H1 (cell line): Measurements from ENCODE around the gene CYP2S1. TPM values are rescaled to one million over a fixed set of nuclear protein-coding genes. Genes with fewer than 3 reads are reported as not detected.

Source experiments
- CTCF ChIA-PET: fragments of 300-600 bp; sonication (Branson Sonifier 250); formaldehyde crosslinking; loops from one replicate; lab custom pipeline; 2021; ENCODE audit not compliant: partially characterized antibody; lab: Charles Lee
- POLR2A ChIA-PET: fragments of 300-600 bp; sonication (Branson Sonifier 250); formaldehyde crosslinking; loops from one replicate; lab custom pipeline; 2021; ENCODE audit warnings: inconsistent platforms; ENCODE audit not compliant: partially characterized antibody; lab: Charles Lee
- DNase-seq, 2 experiments: peaks; one replicate each; pipeline versions ENCODE4 v3.0.0 to v3.0.0-alpha.2; 2010 to 2022; ENCODE audit warnings: low spot score in 2 of 2, low read depth in 1 of 2, mixed read lengths in 1 of 2
- FAIRE-seq: peaks from 2 replicates; lab custom pipeline; 2011; peaks lifted over from hg19 to GRCh38; lab: Jason Lieb, UNC
- H2AFZ ChIP-seq: 2 replicates; pipeline ENCODE4 v1.8.1; 2012; ENCODE audit warnings: low read length, inconsistent platforms
- H2AK5ac ChIP-seq: 2 replicates; pipeline ENCODE4 v1.6.1; 2013; ENCODE audit warnings: low read depth, low read length
- H2BK120ac ChIP-seq: replicated peaks from 2 replicates; pipeline ENCODE3; 2013; ENCODE audit warnings: low read depth, low read length, inconsistent platforms
- H2BK12ac ChIP-seq: 2 replicates; pipeline ENCODE4 v1.6.1; 2013; ENCODE audit warnings: low read depth, low read length
- H2BK15ac ChIP-seq: 2 replicates; pipeline ENCODE4 v1.6.1; 2013; ENCODE audit warnings: low read length
- H2BK20ac ChIP-seq: 2 replicates; pipeline ENCODE4 v1.6.1; 2013; ENCODE audit warnings: low read length
- H2BK5ac ChIP-seq: 2 replicates; pipeline ENCODE4 v1.6.1; 2013; ENCODE audit warnings: low read depth, low read length
- H3K14ac ChIP-seq: 2 replicates; pipeline ENCODE4 v1.6.1; 2013; ENCODE audit warnings: inconsistent platforms; ENCODE audit not compliant: insufficient read length
- H3K18ac ChIP-seq: 2 replicates; pipeline ENCODE4 v1.6.1; 2013; ENCODE audit warnings: low read length; ENCODE audit errors: extremely low read depth
- H3K23ac ChIP-seq: 2 replicates; pipeline ENCODE4 v1.6.1; 2013; ENCODE audit warnings: inconsistent platforms; ENCODE audit not compliant: insufficient read length
- H3K23me2 ChIP-seq: 2 replicates; pipeline ENCODE4 v1.6.1; 2013; ENCODE audit warnings: low read depth, low read length
- H3K27ac ChIP-seq: 2 replicates; pipeline ENCODE4 v1.6.1; 2011; ENCODE audit warnings: low read depth, low read length, inconsistent platforms
- H3K27me3 ChIP-seq, 4 experiments: replicated peaks in 1 of 4; 1 replicate in 1 of 4; 2 replicates in 3 of 4; pipeline versions ENCODE4 v1.6.1 to v1.8.1; 2011 to 2013; ENCODE audit warnings: low read length in 3 of 4, mild to moderate bottlenecking in 3 of 4, inconsistent platforms in 2 of 4, mixed read lengths in 2 of 4, moderate library complexity in 1 of 4; ENCODE audit not compliant: control insufficient read depth in 3 of 4, insufficient read depth in 3 of 4; ENCODE audit errors: extremely low read depth in 1 of 4
- H3K36me3 ChIP-seq, 4 experiments: 2 replicates each; pipeline versions ENCODE4 v1.6.1 to v1.8.1; 2011 to 2013; ENCODE audit warnings: mild to moderate bottlenecking in 4 of 4, low read length in 3 of 4, moderate library complexity in 2 of 4, control low read depth in 1 of 4, inconsistent platforms in 1 of 4; ENCODE audit not compliant: insufficient read depth in 4 of 4, control insufficient read depth in 2 of 4
- H3K4ac ChIP-seq: replicated peaks from 2 replicates; pipeline ENCODE3; 2013; ENCODE audit warnings: low read length, low read depth, mixed read lengths, inconsistent platforms; ENCODE audit not compliant: insufficient read length
- H3K4me1 ChIP-seq, 4 experiments: replicated peaks in 1 of 4; 1 replicate in 1 of 4; 2 replicates in 3 of 4; pipeline versions ENCODE4 v1.6.1 to v1.8.1; 2011 to 2013; ENCODE audit warnings: low read length in 3 of 4, inconsistent platforms in 2 of 4, mixed read lengths in 1 of 4; ENCODE audit not compliant: insufficient read depth in 4 of 4, control insufficient read depth in 3 of 4
- H3K4me2 ChIP-seq, 2 experiments: 2 replicates each; pipeline versions ENCODE4 v1.6.1 to v1.8.1; 2011 to 2013; ENCODE audit warnings: low read depth in 2 of 2, low read length in 2 of 2, control low read depth in 1 of 2, inconsistent platforms in 1 of 2, mild to moderate bottlenecking in 1 of 2; ENCODE audit not compliant: insufficient read depth in 1 of 2
- H3K4me3 ChIP-seq, 4 experiments: fragments of 200-600, 300-600 bp in 1 of 4; sonication (generic), shearing (Covaris generic), sonication (Bioruptor Twin) in 1 of 4; 2 replicates each; pipeline versions ENCODE4 v1.5.1 to v1.8.1; 2011 to 2016; ENCODE audit warnings: low read length in 4 of 4, low read depth in 3 of 4, control low read depth in 2 of 4, inconsistent platforms in 2 of 4, mild to moderate bottlenecking in 2 of 4, mixed read lengths in 1 of 4, moderate library complexity in 1 of 4; ENCODE audit not compliant: insufficient read depth in 2 of 4; ENCODE audit errors: extremely low read depth in 1 of 4
- H3K56ac ChIP-seq: replicated peaks from 2 replicates; pipeline ENCODE3; 2013; ENCODE audit warnings: low read depth, mild to moderate bottlenecking, mixed read lengths, low read length, inconsistent platforms; ENCODE audit not compliant: insufficient read length
- H3K79me1 ChIP-seq: 2 replicates; pipeline ENCODE4 v1.6.1; 2013; ENCODE audit warnings: low read depth, low read length, control low read depth
- H3K79me2 ChIP-seq, 2 experiments: 2 replicates each; pipeline versions ENCODE4 v1.6.1 to v1.8.1; 2012 to 2013; ENCODE audit warnings: low read length in 2 of 2, mild to moderate bottlenecking in 2 of 2, inconsistent platforms in 1 of 2; ENCODE audit not compliant: insufficient read depth in 2 of 2, control insufficient read depth in 1 of 2
- H3K9ac ChIP-seq, 4 experiments: replicated peaks in 1 of 4; 1 replicate in 1 of 4; 2 replicates in 3 of 4; pipeline versions ENCODE4 v1.6.1 to v1.8.1; 2011 to 2013; ENCODE audit warnings: low read depth in 3 of 4, low read length in 3 of 4, control low read depth in 2 of 4, mild to moderate bottlenecking in 2 of 4, moderate library complexity in 2 of 4, inconsistent platforms in 1 of 4; ENCODE audit errors: extremely low read depth in 1 of 4
- H3K9me3 ChIP-seq, 2 experiments: 2 replicates each; pipeline versions ENCODE4 v1.6.1 to v1.8.1; 2012 to 2013; ENCODE audit warnings: mild to moderate bottlenecking in 2 of 2, moderate library complexity in 2 of 2, control low read depth in 1 of 2, inconsistent platforms in 1 of 2, low read depth in 1 of 2, low read length in 1 of 2, mixed read lengths in 1 of 2; ENCODE audit not compliant: insufficient read depth in 2 of 2
- H4K20me1 ChIP-seq, 2 experiments: replicated peaks in 1 of 2; 2 replicates each; pipeline versions ENCODE3 to v1.8.1; 2011 to 2013; ENCODE audit warnings: inconsistent platforms in 2 of 2, low read length in 2 of 2, mild to moderate bottlenecking in 1 of 2; ENCODE audit not compliant: insufficient read depth in 2 of 2, control insufficient read depth in 1 of 2
- H4K5ac ChIP-seq: 2 replicates; pipeline ENCODE4 v1.6.1; 2013; ENCODE audit warnings: low read length, low read depth, mixed read lengths, inconsistent platforms; ENCODE audit not compliant: insufficient read length
- H4K8ac ChIP-seq: 2 replicates; pipeline ENCODE4 v1.8.0; 2013; ENCODE audit warnings: mild to moderate bottlenecking, moderate library complexity, low read length, inconsistent platforms; ENCODE audit not compliant: insufficient read depth; ENCODE audit errors: extremely low read depth
- H4K91ac ChIP-seq: replicated peaks from 2 replicates; pipeline ENCODE3; 2013; ENCODE audit warnings: low read length, mixed read lengths, inconsistent platforms; ENCODE audit not compliant: insufficient read length
- BACH1 ChIP-seq: IDR thresholded peaks from 2 replicates; pipeline ENCODE4 v1.6.1; 2012; ENCODE audit warnings: low read length, improper control_type of control experiment
- CBX8 ChIP-seq: fragments of 300-800, 300-1000 bp; sonication (generic); IDR thresholded peaks from 2 replicates; pipeline ENCODE4 v1.7.1; 2016; ENCODE audit warnings: low read depth, low read length, borderline replicate concordance
- CHD1 ChIP-seq: IDR thresholded peaks from 2 replicates; pipeline ENCODE4 v1.6.1; 2012; ENCODE audit warnings: low read depth, low read length, improper control_type of control experiment
- CHD2 ChIP-seq: IDR thresholded peaks from 2 replicates; pipeline ENCODE4 v1.6.1; 2012; ENCODE audit warnings: low read length, improper control_type of control experiment
- CREB1 ChIP-seq: IDR thresholded peaks from 2 replicates; pipeline ENCODE4 v1.6.1; 2012; ENCODE audit warnings: inconsistent platforms
- CTBP2 ChIP-seq: IDR thresholded peaks from 2 replicates; pipeline ENCODE4 v1.7.0; 2011; ENCODE audit warnings: borderline replicate concordance, mild to moderate bottlenecking, moderate library complexity, mixed read lengths, low read length; ENCODE audit not compliant: insufficient read depth, insufficient read length
- EP300 ChIP-seq, 2 experiments: IDR thresholded peaks; 1 replicate in 1 of 2; 2 replicates in 1 of 2; pipeline ENCODE4 v1.6.1; 2011 to 2012; ENCODE audit warnings: low read depth in 2 of 2, low read length in 2 of 2, mild to moderate bottlenecking in 2 of 2, borderline replicate concordance in 1 of 2, inconsistent platforms in 1 of 2, moderate library complexity in 1 of 2
- MAFK ChIP-seq: IDR thresholded peaks from 2 replicates; pipeline ENCODE4 v1.6.1; 2012; ENCODE audit warnings: low read depth, mild to moderate bottlenecking, improper control_type of control experiment, low read length
- NANOG ChIP-seq: IDR thresholded peaks from 2 replicates; pipeline ENCODE4 v1.6.1; 2011; ENCODE audit warnings: low read length, low read depth, mild to moderate bottlenecking, inconsistent platforms; ENCODE audit not compliant: insufficient read depth, poor library complexity, severe bottlenecking
- RBBP5 ChIP-seq: IDR thresholded peaks from 2 replicates; pipeline ENCODE4 v1.7.1; 2012; ENCODE audit warnings: low read depth, mild to moderate bottlenecking, inconsistent platforms, low read length, moderate library complexity, borderline replicate concordance
- ZNF274 ChIP-seq: IDR thresholded peaks from 2 replicates; pipeline ENCODE4 v1.7.0; 2012; ENCODE audit warnings: low read length, borderline replicate concordance; ENCODE audit errors: extremely low read depth
- WGBS, 2 experiments: shearing (Covaris generic) in 1 of 2; methylation state at CpG; one replicate each; pipeline versions ENCODE4 v1.1.6 to v1.1.7; 2013 to 2015; ENCODE audit warnings: low lambda C conversion rate in 2 of 2, mixed read lengths in 2 of 2, inconsistent platforms in 1 of 2, low coverage in 1 of 2, missing lambda C conversion rate in 1 of 2; ENCODE audit not compliant: insufficient replicate concordance in 2 of 2, insufficient coverage in 1 of 2, insufficient read length in 1 of 2; ENCODE audit errors: extremely low coverage in 1 of 2, missing lambda C conversion rate in 1 of 2; 5-methylcytosine and 5-hydroxymethylcytosine counted together
- polyA plus RNA-seq, 7 experiments: library from polyadenylated mRNA; depleted of rRNA in 3 of 7; stranded (reverse) in 5 of 7; unstranded in 2 of 7; fragments of >200 nt in 5 of 7; fragments of 200-250 nt in 2 of 7; gene quantifications; 1 replicate in 5 of 7; 2 replicates in 1 of 7; 4 replicates in 1 of 7; pipeline versions ENCODE4 v1.2.1 to v1.2.3, GENCODE V29; 2011 to 2013; ENCODE audit warnings: missing spikeins in 2 of 7, mixed read lengths in 2 of 7
- total RNA-seq: library from RNA; stranded (reverse); fragmentation: NEBNext Ultra II Directional; extraction: Animal tissue kit (Norgen Biotek cat#: 25700); gene quantifications from 2 replicates; pipeline ENCODE4 v1.2.1, GENCODE V29; 2021
- TF ChIP-seq, protein P1 (sequence below): IDR thresholded peaks from 2 replicates; pipeline ENCODE4 v1.6.1; 2012; ENCODE audit warnings: low read length, inconsistent platforms

Gene CYP2S1
- total and polyA plus RNA-seq, 2 of the 8 experiments (the other 6 are each of a cell fraction or from before 2014, with no cell fraction given), result 97.9 to 245 TPM

DNA sequence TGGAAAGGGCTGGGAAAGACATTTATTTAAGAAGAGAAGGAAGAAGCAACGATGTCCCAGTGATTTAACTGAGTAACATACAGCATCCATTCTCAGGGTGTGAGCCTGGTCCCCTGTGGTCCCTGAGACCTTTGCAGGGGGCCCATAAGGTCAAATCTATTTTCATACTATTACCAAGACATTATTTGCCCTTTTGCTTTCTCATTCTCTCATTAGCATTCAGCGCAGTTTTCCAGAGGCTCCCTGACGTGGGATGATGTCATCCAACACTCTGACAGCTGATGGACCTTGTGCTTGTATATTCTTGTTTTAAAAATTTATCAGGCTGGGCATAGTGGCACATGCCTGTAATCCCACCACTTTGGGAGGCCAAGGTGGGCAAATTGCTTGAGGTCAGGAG lies 52.8 kb downstream of the CYP2S1 start:
- Histone ChIP-seq H3K14ac (no peak overlapping the region), H4K20me1 (no peaks in the 10 kb centered on the region), H3K4ac (no peak overlapping the region), H3K4me2 (no peak overlapping the region), H3K4me1 (no peaks in the 10 kb centered on the region), H3K9ac (no peak overlapping the region), H2BK12ac (no peak overlapping the region), H3K23ac (no peak overlapping the region), H3K9me3 (no peaks in the 10 kb centered on the region), H3K27ac (no peak overlapping the region)
- TF ChIP-seq CHD2, result no peak
- no peak for TF ChIP-seq RBBP5
- TF ChIP-seq CTBP2, result no peak
- no peak for TF ChIP-seq NANOG
- no peak for TF ChIP-seq MAFK
- no peak for TF ChIP-seq BACH1
- no peak for TF ChIP-seq CHD1
- TF ChIP-seq CBX8, result no peak
- no peak for TF ChIP-seq CREB1
- TF ChIP-seq ZNF274, result no peak
- TF ChIP-seq EP300 (IDR thresholded peaks at IDR 0.05; ENCODE audit: borderline replicate concordance in 1 of 2, low read depth in 2 of 2, low read length in 2 of 2), result no peak
- TF ChIP-seq, protein P1, sequence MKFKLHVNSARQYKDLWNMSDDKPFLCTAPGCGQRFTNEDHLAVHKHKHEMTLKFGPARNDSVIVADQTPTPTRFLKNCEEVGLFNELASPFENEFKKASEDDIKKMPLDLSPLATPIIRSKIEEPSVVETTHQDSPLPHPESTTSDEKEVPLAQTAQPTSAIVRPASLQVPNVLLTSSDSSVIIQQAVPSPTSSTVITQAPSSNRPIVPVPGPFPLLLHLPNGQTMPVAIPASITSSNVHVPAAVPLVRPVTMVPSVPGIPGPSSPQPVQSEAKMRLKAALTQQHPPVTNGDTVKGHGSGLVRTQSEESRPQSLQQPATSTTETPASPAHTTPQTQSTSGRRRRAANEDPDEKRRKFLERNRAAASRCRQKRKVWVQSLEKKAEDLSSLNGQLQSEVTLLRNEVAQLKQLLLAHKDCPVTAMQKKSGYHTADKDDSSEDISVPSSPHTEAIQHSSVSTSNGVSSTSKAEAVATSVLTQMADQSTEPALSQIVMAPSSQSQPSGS, result no peak
- TF ChIP-seq, all 59 proteins: peak for 0
- no peak overlapping the region for H4K91ac ChIP-seq
- no peak overlapping the region for H2BK120ac ChIP-seq
- CTCF ChIA-PET, result no interaction called here
- no peak overlapping the region for H3K56ac ChIP-seq
- peaks cover under 1% of the 10 kb centered on the region; the same call in 1 of the 2 replicates for H3K23me2 ChIP-seq
- POLR2A ChIA-PET, result interaction anchor here (5.1 kb wide), 1 partner anchor 10 kb away, joined by 28 read pairs; no protein-coding TSS in a partner anchor
- H3K36me3 ChIP-seq, result peaks cover 18 to 55% (median 31%) of the 10 kb centered on the region in 4 experiments; a peak in 7 of 8 replicates
- H3K79me2 ChIP-seq, result no peaks in the 10 kb centered on the region
- no peak for DNase-seq
- no peak overlapping the region for H2AK5ac ChIP-seq
- H3K27me3 ChIP-seq, result no peaks in the 10 kb centered on the region
- H3K79me1 ChIP-seq, result no peaks in the 10 kb centered on the region
- H4K8ac ChIP-seq, result no peak overlapping the region
- H2BK20ac ChIP-seq, result no peak overlapping the region
- no peak overlapping the region for H2AFZ ChIP-seq
- H2BK15ac ChIP-seq, result no peak overlapping the region
- no peak for FAIRE-seq
- no peak overlapping the region for H2BK5ac ChIP-seq
- H3K18ac ChIP-seq, result no peak overlapping the region
- 92% methylated on average over 3 of the region's 3 CpGs; no CpG with 5 or more reads in 1 of the 2 experiments for WGBS, 2 experiments
- H3K4me3 ChIP-seq, result no peak overlapping the region
- H4K5ac ChIP-seq, result no peak overlapping the region
